Hematopoietic multipotent progenitor cell treated with erythropoietin and hydrocortisone succinate and interleukin-3 and kit ligand, for 17 days (in vitro differentiated cells): ENCODE measurements around the gene PKDCC.

Experiments used
- DNase-seq: peaks from one replicate; pipeline ENCODE4 v3.0.0-alpha.2; 2015; ENCODE audit warnings: low spot score

Gene PKDCC

DNA sequence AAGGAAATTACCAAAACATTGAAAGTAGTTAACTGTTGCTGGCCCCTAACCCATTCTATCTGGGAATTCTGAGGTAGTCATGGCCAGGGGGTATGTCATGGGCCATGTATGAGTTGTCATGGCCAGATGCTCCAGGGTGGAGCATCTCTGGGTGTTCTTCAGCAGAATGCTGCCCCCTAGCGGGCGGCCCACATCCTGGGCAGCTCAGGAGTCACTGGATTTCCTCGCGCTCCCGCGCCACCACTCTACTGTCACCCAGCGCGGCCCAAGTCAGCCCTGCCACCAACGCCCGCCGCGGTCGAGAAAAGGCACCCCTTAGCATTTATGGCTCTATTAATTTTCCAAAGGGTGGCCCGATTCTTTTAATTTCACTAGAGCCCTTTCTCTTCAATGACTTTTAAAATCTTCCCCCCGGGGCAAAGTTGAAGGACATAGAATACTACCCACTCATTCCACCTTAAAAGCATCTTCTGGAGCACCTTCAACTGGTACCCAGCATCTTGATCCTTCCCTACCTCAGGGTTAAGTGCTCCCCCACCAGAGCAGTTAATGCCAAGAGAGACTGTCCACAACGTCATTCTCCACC, 41.6 kb downstream of the PKDCC start:
- peak; percentile 50 for DNase-seq

DNA sequence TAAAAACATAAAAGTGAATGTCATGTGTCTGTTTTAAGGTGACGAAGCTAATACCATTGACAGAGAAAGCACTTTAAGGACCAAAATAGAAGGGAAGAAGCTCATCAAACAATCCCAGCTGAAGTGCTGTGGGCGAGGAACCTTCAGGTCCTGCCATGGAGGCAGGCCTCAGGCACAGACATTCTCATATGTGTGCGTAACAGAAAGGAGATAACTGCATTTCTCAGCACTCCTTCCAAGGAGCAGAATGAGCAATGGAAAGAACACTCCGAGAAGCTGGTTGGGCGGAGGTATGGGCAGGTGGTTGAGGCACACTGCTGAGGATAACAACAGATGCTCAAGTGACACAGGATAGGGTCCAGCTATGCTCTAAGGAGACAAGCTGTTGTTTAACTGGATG, 42.4 kb downstream of the PKDCC start:
- DNase-seq = no peak

DNA sequence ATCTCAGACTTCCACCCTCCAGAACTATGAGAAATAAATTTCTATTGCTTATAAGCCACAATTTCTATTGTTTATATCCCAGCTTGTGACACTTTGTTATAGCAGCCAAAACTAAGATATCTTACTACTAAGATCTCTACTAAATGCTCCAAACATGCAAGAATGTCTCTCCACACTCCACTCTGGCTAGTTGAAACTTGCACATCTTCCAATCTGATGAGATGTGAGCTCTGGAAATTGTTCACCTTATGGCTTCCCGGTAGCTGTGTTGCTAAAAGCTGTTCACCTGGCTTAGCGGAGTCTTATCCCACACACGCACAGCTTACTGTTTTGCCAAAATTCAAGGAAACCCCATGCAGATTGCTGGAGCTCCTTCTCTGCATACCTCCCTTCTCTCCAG, 43.9 kb downstream of the PKDCC start:
- no peak for DNase-seq

DNA sequence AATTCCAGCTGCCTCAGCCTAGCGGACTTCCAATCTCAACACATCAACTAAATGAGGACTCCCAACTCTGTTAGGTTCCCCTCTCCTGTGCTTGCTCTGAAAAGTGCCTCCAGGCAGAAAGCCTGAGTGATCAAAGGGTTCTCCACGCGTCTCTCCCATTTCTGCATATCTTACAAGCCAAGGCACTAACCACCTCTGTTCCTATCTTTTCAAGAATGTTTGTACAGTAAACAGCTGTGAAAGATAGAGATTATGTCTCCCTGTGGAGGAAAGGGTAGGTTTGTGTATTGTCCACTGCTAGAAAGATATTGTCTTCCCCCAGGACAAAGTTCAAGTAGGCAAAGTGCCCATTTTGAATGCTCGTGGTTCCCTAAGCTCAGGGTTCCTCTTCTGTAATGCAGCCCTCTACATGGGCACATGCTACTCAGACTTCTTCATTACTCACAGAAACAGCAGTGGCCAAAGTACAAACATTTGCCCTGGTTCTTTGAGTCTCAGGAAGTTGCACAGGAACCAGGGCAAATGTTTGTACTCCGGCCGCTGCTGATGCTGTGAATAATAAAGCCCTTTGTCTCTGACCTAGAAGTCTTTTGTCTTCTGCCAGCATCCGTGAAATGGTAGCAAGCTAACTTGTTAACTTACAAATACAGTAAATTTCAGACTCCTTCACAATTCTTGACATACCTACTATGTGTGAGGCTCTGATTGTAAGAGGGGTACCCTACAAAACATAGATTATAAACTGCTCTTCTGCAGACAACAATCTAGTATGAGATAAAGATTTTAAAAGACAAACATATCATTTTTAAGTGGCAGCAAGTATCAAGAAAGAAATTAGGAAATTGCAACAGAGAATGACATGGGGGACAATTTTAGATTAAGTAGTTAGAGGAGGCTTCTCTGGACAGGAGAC, 44.5 kb downstream of the PKDCC start:
- DNase-seq = no peak

DNA sequence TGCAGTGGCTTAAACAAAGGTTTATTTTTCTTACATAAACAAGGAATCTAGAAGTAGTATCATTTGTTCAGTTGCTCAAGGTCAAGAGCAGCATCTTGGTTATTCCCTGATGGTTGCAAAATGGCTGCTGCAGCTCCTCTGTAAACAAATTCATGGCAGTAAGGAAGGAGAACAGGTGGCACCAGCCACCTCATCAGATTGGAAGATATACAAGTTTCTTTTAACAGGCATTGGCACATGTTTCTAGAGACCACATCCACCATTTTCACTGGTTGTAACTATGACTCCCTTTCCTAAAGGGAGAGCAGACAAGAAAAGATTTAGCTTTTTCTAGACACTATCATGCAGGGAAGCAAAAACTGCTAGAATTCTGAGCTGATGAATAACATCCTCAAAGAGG, 46.3 kb downstream of the PKDCC start:
- no peak for DNase-seq

DNA sequence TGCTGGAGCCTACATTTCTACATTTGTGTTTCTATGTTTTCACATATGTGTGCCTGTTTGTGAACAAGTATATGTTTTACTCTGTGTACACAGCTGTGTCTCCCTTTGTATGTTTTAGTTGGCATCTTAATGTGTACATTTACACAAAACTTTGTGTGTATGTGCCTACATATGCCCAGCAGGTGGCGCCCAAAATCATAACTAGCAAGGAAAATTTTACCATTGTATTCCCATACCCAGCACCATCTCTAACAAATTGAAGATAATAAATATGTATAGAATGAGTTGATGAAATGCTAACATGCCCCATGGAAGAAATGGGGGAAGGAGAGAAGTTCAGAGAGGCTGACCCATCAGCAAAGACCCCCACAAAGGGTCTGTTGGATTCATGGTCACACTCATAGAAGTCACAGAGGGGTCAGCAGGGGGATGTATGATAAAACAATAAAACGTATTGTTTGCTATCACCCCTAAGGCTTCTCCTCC, 48.1 kb downstream of the PKDCC start:
- DNase-seq = peak; percentile 65

DNA sequence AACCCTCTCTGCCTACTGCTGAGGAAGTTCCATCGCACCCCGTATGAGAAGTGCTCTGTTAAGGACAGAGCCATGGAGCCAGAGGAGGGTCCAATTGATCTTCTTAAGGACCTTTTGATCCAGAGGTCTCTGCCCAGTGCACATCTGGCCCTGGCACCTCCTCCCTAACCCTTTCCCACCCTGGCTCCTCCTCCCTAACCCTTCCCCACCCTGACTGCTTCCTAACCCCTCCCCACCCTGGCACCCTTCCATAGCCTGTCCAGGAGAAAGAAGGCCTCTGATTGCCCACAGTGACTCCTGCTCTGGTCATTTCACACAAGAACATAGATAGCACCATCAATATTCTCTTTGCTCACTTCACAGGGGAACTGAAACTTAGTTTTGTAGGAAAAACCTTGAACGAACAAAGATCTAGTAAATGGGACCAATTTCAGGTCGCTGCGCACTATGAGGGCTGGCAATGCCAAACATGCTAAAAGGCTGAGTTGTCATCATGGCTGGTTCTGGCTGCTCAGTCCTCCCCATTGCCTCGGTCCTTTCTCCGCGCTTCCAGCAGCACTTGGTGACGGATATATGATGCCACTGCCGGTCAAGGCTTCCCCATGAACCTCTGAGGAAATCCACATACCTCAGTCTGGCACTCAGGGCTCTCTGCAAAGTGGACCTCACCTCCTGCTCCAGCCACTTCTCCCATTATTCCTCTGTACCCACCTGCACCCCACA, 49.2 kb downstream of the PKDCC start:
- no peak for DNase-seq

DNA sequence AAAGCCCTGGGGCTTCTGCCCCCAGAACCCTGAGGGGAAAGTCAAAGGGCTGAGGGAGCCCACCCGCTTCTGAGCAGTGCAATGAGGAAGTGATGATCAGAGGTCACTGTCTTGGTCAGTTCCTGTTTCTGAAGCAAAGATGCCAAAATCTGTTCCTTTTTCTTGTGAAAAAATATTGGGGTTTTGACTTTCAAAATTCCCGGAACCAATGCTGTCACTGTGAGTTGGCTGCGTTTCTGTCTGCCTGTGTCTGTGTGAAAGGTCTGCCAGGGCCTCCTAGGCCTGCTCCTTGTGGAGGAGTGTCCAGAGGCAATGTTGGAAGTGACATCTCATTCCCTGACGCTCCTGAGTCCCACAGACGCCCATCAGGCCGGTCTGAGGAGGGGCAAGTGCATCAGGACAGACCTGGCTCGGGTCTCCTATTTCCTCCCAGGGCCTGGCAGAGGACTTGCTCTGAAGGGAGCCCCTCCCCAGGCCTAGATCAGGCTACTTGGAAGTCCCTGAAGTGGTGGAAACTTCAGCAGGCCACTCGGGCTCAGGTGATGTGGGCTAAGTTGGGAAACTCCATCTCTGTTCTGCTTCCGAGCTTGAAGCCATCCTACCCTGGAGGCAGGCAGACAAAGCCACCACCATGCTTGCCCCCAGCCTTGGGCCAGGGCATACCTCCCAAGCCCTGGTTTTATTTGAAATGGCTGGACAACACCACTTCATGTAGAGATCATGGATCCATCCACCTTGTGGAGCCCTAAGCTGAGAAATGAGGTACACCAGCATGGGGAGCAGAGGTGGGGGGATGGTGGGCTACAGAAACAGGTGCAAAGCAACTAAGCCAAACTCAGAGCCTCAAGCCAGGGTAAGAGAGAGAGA, 51.0 kb downstream of the PKDCC start:
- no peak for DNase-seq

DNA sequence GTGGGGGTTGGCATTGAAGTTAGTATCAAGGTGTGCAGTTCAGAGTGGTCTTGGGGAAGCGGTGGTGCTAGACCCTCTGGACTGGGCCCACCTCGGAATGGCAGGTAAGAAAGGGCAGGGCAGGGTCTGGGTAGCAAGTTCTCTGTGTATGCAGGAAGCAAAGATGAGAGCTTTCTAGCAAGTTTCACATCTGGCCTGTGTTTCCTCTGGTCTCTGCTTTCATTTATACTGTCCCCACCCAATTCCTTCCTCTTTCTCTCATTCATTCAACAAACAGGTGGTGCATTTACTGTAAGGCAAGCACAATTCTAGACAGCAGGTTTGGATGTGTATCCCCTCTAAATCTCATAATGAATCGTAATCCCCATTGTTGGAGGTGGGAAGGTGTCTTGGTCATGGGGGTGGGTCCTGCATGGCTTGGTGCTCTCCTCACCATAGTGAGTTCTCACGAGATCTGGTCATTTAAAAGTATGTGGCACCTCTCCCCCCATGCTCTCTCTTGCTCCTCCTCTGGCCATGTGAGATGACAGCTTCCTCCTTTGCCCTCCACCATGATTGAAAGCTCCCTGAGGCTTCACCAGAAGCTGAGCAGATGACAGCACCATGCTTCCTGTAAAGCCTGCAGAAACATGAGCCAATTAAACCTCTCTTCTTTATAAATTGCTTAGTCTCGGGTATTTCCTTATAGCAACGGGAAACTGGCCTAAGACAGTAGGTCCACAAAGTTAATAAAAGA, 51.8 kb downstream of the PKDCC start:
- DNase-seq = no peak

DNA sequence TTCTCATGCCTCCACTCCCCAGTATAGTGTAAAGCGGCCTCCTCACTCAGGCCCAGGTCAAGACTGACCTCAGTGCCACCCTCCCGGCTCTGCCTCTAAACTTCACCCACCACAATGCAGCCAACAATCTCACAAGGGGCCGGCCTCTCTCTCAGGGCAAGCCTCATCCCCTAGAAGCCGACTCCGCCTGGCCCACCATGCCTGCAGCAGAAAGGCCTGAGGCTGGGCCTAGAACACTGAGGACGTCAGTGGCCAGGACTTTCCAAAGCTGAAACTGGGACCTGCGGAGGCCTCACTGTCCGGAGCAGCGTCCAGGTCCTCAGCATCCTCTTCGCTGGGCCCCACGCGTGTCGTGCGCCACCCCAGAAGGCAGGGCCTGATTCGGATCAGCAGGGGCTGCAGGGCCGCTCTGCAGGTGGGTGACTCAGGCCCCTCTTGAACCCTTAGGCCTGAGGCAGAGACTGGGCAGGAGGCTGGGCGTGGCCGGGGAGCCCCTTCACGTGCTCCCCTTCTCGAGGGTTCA, 52.9 kb downstream of the PKDCC start:
- DNase-seq = no peak

DNA sequence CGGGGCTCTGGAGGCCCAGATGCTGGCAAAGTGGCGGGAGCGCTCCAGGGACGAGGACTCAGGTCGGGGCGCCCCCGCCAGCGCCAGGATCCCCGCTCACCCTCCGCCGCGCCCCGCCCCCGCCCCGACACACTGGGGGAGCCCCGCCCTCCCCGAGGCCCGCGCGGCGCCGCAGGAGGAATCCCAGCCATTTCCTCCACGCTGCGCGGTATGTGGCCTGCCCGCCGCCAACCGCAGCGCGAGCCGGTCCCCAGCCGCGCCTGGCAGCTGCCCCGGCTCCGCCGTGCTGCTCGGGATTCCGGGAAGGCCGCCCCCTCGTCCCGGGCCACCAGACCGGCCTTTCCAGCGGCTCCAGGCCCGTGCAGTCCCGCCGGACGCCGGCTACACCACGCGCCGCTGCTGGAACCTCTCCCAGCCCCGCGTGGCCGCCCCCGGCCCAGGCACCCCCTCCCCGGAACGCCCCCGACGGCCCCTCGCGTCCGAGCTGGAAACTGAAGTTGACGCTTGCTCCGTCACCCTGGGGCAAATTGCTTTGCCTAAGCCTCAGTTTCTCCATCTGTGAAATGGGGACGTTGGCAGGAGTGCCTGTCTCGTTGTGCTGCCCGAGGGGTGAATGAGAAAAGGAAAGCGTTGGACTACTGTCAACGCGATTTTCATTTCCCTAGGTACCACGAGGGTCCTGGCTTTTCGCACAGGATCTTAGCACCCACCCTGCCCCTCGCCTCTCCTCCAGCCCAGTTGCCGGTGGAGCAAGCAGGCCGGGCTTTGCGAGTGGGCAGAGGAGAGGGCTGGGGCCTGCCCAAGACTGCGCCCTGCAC, 53.6 kb downstream of the PKDCC start:
- no peak for DNase-seq

DNA sequence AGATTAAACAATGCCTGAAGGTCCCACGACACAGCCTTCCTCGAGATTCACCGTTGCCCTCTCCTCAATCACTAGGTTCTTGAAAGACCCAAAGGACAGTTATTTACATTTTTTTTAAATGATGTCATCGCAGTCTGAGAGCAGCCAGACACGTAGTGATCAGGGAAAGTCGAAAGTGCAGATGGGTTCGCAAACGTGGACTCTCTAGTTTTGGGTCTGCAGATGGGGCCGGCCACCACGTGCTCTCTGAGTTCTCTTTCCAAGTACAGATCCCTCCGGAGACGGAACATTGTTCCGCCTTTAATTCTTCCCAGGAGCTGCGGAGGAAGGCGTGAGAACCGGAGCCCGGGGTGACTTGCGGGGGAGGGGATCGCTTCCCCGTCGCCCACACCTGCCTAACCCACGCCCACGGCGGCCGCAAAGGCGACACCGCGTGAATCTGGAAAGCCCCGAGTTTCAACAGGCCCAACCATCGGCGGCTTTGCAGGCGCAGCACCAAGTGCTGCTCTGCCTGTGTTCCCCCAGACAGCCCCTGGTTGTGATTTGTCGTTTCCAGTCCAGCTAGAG, 54.3 kb downstream of the PKDCC start:
- no peak for DNase-seq

DNA sequence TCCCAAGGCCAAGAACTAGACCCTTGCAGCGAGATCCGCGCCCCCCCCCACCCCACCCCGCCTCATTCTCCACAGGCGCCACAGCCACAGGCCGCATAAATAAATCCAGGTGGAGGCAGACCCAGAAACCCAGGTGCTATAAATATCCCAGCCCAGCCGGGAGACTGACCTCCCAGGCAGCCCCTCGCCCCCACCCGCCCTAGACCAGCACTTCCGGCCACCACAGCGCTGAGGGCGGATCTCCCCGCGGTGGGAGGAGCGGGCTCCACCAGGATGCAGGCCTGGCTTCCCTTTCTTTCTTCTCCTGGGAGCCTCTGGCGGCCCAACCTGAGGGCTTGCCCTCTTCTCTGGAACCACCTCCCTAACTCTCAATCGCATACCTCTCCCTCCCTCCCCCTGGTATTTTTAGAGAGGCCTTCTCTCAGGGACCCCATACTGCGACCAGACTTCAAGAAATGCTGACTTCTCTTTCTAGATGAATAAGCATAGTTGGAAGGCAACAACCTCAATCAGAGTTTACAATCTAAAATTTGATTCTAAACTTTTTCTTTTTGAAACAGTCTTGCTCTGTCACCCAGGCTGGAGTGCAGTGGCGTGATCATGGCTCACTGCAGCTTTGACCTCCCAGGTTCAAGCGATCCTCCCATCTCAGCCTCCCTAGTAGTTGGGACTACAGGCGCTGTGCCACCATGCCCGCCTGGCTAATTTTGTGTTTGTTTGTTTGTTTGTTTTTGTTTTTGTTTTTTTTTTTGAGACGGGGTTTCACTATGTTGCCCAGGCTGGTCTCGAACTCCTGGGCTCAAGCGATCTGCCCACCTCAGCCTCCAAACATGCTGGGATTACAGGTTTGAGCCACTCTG, 55.0 kb downstream of the PKDCC start:
- DNase-seq = no peak

DNA sequence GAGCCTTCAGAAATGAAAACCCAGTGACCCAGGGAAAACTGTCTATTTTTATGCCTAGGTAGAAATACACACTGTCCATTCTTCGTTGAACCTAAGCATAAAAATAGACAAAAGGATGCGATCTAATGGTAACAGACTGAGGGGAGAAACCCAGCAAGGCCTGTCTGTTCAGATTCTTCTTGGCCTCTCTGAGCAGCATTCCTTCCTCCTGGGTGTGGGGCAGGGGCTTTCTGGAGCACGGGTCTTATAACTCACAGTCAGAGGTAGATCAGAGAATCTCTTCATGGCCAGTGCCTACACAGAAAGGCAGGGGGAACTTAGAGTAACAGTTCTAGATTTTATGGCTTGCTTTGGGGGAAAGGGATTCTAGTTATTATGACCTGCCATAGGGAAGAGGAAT, 56.0 kb downstream of the PKDCC start:
- no peak for DNase-seq

DNA sequence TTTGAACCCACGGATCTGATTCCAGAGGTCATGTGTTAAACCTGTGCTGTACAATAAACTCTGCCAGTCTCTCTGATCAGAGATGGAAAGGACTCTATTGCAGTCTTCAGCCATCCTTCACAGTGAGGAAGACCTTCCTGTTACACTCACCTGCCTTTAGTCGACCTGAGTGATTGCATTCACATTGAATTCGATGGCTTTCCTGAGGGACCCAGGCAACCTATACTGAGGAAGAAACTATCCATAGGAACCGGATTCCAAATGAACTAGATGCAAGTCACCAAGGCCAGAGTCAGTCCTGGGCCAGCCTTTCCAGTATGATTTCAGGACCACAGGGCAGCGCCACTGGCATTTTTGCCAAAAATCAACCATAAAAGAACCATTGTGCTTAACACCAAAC, 56.8 kb downstream of the PKDCC start:
- DNase-seq = no peak

DNA sequence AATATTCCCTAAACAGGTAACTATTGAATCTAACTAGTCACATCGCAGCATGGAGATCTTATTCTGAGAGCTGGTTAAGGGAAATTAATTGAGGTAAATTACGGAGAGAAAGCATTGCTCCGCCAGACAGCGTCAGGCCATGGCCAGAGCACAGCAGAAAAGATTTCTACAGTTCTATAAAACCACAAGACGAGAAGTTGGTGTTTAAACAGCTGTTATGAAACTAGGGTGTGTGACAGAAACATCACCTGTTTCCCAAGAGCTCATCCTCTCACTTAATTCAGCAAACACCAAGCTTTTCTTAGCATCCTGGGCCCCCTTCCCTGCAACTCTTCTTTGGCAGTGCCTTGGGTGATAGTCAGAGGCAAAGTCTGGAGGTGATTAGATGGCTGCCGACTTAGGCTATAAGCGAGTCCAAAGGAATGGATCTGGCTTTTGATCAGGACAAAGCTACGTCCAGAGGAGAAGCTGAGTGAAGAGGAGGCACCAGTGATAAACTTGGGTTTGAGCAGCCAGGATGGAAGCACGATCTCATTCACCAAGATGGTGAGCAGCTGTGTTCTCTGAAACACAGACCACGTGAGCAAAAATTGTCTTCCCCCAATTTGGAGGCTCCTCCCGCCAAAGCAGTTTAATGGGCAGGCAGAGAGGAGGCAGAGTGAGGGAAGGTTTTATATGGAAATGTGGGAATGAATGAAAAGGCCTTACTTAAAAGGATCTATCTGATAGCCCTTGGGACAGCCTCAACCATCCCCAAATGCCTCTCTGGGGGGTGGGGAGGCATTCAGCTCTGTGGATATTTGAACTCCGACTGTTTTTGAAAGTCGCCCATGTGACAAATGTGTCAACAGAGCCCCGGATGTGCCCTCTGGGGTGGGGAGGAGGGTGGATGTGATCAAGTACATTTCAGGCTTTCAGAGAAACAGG, 57.8 kb downstream of the PKDCC start:
- no peak for DNase-seq

DNA sequence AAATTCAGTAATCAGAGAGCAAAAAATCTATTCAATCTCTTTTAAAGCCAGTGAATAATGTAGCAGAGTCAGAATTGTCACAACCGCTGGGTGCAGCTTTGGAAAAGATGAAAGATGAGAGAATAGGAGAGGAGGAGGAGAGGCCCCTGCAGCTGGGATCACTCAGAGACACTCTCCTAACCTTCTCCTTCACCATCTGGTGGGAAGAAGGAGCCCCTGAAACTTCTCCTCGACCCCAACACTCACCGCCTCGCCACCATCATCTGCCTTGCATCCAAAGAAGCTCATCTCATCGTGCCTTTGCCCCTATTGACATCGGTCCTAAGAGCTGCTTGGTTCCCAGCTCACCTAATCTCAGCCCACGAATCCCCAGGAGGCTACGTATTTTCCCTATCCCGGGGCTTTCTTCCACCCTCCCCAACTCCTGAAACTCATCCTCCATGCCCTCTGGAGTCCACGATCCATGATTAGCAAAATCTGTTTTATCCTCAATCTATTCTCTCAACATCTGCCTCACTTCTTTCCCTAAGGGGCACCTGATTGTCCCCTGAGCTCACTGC, 58.5 kb downstream of the PKDCC start:
- no peak for DNase-seq
